Measurements from ENCODE around the gene INCA1.

DNA sequence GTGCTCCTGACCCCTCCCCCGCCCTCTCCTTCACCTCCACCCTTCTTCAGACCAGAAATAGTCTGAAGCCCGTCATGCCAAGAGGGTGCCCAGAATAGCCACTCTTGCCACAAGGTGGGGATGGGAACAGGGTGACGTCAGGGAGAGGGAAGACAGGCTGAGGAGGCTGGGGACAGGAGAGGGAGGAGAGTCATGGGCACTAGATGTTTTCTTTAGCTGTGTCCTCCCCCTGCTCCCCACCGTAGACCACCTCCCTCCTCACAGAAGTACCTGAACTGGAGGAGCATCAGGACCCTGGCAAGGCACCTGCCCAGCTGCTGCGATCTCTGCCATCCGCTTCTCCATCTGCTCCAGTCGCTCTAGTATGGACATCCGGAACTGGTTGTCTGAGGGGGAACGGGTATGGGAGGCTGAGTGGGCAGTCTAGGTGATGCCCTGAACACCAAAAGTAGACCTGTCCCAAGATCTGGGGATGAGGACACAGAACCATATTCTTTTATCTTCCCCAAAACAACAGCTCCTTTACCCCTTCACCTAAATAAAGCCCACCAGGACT, 23.1 kb downstream of the INCA1 start:
- TF ChIP-seq CTCF (IDR thresholded peaks at IDR 0.05; ENCODE audit: extremely low read depth in 1 of 2, insufficient read depth in 1 of 2, low read depth in 1 of 2, low read length in 2 of 2) (no peak), POLR2AphosphoS5 (IDR thresholded peaks at IDR 0.05; ENCODE audit: insufficient read depth, low read depth, low read length) (no peak), EZH2 (IDR thresholded peaks at IDR 0.05; ENCODE audit: borderline replicate concordance, low read depth, low read length, severe bottlenecking) (no peak), POLR2A (IDR thresholded peaks at IDR 0.05; ENCODE audit: low read depth, low read length) (no peak), FOS (IDR thresholded peaks at IDR 0.05; ENCODE audit: borderline replicate concordance, insufficient read depth, low read length) (no peak)
- TF ChIP-seq, protein P1, sequence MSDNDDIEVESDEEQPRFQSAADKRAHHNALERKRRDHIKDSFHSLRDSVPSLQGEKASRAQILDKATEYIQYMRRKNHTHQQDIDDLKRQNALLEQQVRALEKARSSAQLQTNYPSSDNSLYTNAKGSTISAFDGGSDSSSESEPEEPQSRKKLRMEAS (IDR thresholded peaks at IDR 0.05; ENCODE audit: insufficient read depth, insufficient read length), result no peak
